ENCODE measurements around the gene UQCC5.
"Not testable (repeated sequence)": the region's sequence is repeated elsewhere in the genome, so short reads cannot be mapped to it uniquely, and the experiment has no call there.

UQCC5 gene

DNA sequence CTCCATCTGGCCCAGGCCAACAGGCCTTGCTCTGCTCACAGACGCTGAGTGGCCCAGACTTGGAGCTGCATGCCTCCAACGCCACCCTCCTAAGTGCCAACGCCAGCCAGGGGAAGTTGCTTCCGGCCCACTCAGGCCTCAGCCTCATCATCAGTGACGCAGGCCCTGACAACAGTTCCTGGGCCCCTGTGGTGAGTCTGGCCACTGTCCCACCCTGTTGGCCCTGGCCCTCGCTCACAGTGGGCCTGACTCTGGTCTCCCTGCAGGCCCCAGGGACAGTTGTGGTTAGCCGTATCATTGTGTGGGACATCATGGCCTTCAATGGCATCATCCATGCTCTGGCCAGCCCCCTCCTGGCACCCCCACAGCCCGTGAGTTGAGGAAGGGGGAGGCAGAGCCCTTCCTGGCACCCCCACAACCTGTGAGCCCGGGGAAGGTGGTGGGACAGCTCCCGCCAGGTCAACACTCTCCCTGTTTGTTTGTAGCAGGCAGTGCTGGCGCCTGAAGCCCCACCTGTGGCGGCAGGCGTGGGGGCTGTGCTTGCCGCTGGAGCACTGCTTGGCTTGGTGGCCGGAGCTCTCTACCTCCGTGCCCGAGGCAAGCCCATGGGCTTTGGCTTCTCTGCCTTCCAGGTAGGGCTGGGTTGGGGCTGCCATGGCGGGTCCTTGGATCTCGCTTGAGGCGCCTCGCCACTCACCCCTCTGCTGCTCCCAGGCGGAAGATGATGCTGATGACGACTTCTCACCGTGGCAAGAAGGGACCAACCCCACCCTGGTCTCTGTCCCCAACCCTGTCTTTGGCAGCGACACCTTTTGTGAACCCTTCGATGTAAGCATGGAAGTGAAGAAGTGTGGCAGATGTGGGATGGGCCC, 12.8 kb upstream of the UQCC5 start:
- DNase-seq = no peak

GRCh38 chr3:52524258-52524751, 12.1 kb upstream of the UQCC5 start:
- no peak for DNase-seq

- no peak for DNase-seq
Observed at GRCh38 chr3:52524752-52525679, 11.4 kb upstream of the UQCC5 start.

- DNase-seq = no peak
Observed at GRCh38 chr3:52525680-52526561, 10.5 kb upstream of the UQCC5 start.

GRCh38 chr3:52526671-52527038, 9.8 kb upstream of the UQCC5 start:
- not testable (repeated sequence) for DNase-seq

- no peak for DNase-seq
Observed at GRCh38 chr3:52527039-52527731, 9.2 kb upstream of the UQCC5 start.

GRCh38 chr3:52527732-52528585, 8.4 kb upstream of the UQCC5 start:
- no peak for DNase-seq

DNA sequence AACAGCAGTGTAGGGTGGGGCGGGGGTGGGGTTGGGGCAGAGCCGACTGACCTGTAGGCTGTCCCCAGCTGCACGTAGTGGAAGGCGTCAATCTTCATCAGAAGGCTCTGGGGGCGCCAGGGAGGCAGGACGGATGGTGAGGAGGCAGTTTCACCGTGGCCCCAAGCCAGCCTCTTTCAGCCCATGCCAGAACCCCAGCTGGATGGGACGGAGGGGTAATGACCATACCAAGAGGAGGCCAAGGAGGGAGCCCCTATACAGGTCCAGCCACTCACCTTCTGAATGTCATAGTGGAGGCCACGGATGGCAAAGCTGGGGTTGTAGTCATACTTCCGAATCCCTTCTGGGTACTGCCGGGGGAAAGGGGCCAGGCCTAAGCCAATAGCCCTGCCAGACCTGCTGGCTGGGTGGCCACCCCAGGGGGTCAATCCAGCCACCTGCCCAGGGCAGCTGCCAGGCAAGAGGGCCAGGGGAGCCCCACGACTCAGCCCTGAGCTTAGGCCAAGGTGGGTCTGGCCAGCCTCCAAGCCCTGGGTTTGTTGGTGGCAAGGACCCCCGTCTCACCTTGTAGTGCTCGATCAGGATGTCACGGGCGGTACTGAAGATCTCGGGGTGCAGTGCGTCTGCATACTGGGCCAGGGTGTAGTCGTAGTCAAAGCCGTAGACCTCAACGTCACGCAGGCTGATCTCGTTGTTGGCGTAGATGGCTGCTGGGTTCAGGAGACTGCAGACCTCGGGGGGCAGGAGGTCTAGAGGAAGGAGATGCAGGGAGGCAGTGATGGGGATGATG, 7.6 kb upstream of the UQCC5 start:
- DNase-seq = no peak

- DNase-seq = no peak
Observed at GRCh38 chr3:52529376-52530333, 6.8 kb upstream of the UQCC5 start.

DNA sequence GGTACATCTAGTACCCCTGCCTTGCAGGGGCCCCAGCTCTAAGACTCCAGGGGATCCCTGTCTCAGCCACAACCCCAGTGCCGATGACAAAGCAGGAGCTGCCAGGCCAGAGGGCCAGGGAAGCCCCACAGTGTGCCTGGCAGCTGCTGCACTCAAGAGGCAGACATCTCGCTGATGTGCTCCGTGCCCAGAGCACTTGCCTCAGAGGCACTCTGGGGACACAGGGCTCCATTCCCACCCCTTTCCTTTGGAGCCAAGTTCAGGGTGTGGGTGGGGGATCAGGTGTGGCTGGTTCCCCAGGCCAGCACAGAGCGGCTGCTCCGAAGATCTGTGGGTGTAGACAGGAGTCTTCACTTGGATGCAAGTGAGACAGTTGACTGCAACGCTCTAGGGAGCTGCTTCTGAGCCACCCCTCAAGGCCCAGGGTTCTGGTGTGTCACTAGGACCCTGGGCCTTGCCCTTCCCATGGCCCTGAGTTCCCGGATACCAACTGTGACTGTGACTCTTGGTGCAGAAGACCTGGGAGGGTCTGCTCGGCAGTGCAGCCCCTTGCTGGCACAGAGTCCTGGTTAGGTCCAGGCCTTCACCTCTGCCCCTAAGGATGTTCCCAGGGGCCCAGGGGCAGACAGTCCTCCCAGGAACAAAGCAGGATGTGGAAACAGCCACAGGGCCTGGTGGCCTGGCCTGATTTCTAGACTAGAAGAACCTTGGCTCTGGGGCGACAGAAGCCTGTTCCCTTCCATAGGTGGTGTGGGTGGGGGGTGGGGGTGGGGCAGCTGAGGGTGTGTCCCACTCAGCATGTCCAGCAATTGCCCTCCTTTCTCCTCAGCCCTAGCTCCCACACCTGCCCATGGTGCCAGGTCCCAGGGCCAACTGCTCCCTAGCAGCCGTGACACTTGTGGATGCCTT, 5.2 kb upstream of the UQCC5 start:
- no peak for DNase-seq

DNA sequence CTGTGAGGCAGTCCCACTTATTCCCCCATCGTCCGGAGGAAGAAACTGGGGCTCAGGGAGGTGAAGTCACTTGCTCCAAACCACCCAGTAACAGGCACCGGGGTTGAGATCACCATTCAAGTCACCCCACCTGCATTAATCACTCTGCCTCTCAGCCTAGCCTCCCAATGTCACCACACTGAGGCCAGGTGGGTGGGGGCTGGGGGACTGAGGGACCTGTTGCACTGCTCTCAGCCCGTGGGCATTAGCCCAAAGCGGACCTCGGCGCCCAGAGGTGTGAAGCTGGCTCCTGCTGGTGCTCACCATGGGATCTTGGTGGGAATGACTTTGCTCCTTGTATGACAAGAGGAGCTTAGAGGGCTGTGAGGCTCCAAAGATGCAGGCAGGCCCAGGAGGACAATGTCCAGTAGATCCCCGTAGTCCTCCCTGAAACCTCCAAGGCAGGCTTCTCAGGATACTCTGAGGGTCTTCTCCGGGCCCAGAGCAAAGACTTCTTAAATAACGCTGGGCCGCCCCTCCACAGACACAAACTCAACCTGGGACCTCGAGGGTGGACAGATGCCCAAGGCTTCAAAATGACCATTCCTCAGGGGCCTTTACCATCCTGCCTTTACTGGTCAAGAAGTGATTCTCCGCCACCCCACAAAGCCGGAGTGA, 4.4 kb upstream of the UQCC5 start:
- no peak for DNase-seq

- DNase-seq = no peak
Observed at GRCh38 chr3:52532517-52532837, 3.9 kb upstream of the UQCC5 start.

DNA sequence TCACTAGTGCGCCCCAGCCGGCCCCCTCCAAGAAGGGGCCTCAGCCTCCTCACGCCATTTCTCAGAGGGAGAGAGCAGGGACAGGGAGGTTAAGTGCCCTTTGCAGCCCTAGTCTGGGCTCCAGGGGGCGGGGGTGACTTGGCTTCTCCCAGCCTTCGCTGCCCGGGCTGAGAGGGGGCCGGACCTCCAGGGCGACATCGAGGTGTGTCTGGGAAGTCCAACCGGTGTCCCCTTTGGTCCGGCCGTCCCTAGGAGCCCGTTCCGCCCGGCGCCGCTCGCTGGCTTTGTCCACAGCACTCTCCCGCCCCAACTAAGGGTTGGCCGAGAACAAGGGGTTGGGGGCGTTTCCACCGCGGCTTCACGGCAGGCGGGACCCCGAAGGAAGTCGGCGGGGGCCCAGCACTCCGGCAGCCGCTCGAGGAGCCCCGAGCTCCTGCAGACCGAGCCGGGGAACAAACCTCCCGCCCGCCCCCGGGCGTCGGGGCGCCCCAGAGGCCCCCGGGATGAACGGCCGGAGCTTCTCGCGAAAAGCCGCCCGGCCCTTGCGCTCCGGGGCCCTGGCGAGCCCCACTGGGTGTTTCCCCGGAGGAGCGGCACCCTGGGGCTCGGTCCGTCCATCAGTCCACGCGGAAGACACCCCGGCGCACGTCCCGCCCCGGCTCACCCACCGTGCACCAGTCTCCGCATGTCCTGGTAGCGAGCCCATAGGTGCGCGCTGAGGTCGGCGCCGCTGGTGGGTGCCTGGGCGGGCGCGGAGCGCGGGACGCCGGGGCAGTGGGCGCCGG, 3.4 kb upstream of the UQCC5 start:
- no peak for DNase-seq

GRCh38 chr3:52533623-52534280, 2.7 kb upstream of the UQCC5 start, which contains the start of gene NT5DC2:
Gene NT5DC2 (minus strand): TSS chr3:52533857. CDS start chr3:52533737, 120 bp downstream.
- no peak for DNase-seq

- no peak for DNase-seq
Observed at GRCh38 chr3:52534281-52535183, 1.9 kb upstream of the UQCC5 start.
